Measurements from ENCODE around the gene PERCC1.

The PERCC1 gene

DNA sequence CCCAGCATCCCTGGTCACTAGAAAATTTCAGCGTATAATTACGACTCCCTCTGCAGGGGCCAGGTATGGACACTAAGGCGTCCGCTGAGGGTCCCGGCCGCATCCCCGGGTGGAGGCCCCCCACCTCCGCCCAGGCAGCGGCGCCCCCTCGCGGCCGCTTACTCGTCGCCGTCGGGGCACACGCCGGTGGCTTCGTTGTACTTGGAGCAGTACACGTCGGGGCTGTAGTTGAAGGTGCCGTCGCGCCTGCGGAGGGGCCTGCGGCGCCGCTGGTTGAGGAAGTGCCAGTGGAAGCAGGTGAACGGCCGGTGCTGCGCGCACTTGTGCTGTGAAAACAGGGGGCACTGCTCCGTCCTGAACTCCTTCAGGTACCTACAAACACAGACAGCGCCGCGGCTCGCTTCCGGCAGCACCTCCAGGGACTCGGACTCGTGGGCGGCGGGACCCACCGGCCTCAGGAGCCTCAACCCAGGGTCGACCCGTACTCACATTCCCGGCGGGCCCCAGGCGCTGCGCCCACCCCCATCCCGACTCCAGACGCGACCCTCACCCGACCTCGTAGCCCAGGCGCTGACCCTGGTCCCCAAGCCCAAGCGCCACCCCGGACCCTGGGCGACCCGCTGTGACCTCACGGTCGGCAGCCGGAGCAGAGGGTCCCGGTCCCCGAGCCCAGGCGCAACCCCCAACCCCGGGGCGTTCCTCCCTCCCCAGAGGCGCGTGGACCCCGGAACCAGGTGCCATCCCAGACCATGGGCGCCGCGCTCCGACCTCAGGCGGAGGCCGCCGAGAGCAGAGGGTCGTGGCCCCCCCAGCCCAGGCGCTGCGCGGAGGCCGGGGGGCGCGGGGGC lies 17.0 kb upstream of the PERCC1 start:
- Histone ChIP-seq H3K27ac (ENCODE audit: low read depth, low read length) (peak overlapping the region; percentile 43), H3K9ac (ENCODE audit: low read length) (peak overlapping the region; percentile 86)

DNA sequence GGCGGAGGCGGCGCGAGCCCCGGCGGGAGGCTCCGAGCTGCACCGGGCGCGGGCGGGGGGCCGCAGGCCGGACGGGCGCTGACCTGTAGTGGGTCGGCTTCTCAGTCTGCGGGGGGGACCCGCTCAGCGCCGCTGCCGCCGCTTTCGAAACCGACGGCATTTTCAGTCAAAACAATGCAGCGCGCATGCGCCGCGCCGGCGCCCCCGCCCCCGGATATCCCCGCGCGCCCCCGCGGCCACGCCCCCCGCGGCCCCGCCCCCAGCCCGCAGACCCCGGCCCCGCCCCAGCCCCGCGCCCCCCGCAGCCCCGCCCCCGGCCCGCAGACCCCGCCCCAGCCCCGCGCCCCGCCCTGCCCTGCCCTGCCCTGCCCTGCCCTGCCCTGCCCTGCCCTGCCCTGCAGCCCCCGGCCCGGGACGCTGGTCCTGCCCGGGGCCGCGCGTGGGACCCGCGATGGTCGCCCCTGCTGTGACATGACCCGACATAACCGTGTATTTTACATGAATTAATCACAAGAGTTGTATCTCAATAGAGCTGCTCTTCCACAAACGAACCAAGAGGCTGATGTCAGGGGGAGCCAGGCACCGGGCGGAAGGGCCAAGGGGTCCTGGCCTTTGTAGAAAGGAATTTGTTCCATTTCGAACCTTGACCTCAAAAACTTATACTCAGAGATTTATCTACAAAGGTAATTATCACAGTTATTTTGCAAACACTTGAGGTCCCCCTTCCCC lies 16.2 kb upstream of the PERCC1 start, which contains the start of gene UNKL:
Gene UNKL, minus strand, starts transcription at position 173 of the 729 bp plus-strand sequence. Its CDS starts 13 bp downstream, at position 160.
- Histone ChIP-seq H4K20me1 (ENCODE audit: low read depth, low read length) (no peaks in the 10 kb centered on the region), H3K36me3 (ENCODE audit: low read length) (no peaks in the 10 kb centered on the region), H3K9ac (ENCODE audit: low read length) (peak within 1 kb of the TSS; percentile 86), H3K4me3 (ENCODE audit: insufficient read depth, low read length, poor library complexity, severe bottlenecking) (peak within 1 kb of the TSS; percentile 80), H3K27me3 (ENCODE audit: low read length) (no peaks in the 10 kb centered on the region), H3F3A (ENCODE audit: insufficient read depth) (peaks cover 19% of the 10 kb centered on the region), H3K9me3 (ENCODE audit: insufficient read depth, low read length) (no peaks in the 10 kb centered on the region), H3K27ac (ENCODE audit: low read depth, low read length) (peak within 1 kb of the TSS; percentile 43), H3K79me2 (ENCODE audit: insufficient read depth, low read length) (peaks cover 15% of the 10 kb centered on the region), H2AFZ (ENCODE audit: low read depth, low read length, severe bottlenecking) (peak within 1 kb of the TSS; percentile 65), H3K9me2 (replicated peaks; ENCODE audit: insufficient read depth, low read length) (no peaks in the 10 kb centered on the region), H3K4me2 (ENCODE audit: low read depth, low read length, poor library complexity, severe bottlenecking) (peak within 1 kb of the TSS; percentile 66)
- no peak for TF ChIP-seq EZH2phosphoT487 (conservative IDR thresholded peaks at IDR 0.05; ENCODE audit: low read length)
- TF ChIP-seq, protein P1, sequence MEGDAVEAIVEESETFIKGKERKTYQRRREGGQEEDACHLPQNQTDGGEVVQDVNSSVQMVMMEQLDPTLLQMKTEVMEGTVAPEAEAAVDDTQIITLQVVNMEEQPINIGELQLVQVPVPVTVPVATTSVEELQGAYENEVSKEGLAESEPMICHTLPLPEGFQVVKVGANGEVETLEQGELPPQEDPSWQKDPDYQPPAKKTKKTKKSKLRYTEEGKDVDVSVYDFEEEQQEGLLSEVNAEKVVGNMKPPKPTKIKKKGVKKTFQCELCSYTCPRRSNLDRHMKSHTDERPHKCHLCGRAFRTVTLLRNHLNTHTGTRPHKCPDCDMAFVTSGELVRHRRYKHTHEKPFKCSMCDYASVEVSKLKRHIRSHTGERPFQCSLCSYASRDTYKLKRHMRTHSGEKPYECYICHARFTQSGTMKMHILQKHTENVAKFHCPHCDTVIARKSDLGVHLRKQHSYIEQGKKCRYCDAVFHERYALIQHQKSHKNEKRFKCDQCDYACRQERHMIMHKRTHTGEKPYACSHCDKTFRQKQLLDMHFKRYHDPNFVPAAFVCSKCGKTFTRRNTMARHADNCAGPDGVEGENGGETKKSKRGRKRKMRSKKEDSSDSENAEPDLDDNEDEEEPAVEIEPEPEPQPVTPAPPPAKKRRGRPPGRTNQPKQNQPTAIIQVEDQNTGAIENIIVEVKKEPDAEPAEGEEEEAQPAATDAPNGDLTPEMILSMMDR (IDR thresholded peaks at IDR 0.05; ENCODE audit: insufficient read depth, low read length, poor library complexity, severe bottlenecking) = no peak

More for the DNA sequence above, 17.0 kb upstream of the PERCC1 start:
- no peak for TF ChIP-seq EZH2phosphoT487 (conservative IDR thresholded peaks at IDR 0.05; ENCODE audit: low read length)
- TF ChIP-seq, protein P1 (IDR thresholded peaks at IDR 0.05; ENCODE audit: insufficient read depth, low read length, poor library complexity, severe bottlenecking) = peak; percentile 46
- Histone ChIP-seq H3K79me2 (ENCODE audit: insufficient read depth, low read length) (0 out of 2 replicates have a peak, but pooled peaks cover 7% of the 10 kb centered on the region), H3K9me3 (ENCODE audit: insufficient read depth, low read length) (no peaks in the 10 kb centered on the region), H4K20me1 (ENCODE audit: low read depth, low read length) (no peaks in the 10 kb centered on the region), H3K36me3 (ENCODE audit: low read length) (no peaks in the 10 kb centered on the region), H3K4me3 (ENCODE audit: insufficient read depth, low read length, poor library complexity, severe bottlenecking) (peak overlapping the region; percentile 80), H3K27me3 (ENCODE audit: low read length) (no peaks in the 10 kb centered on the region), H2AFZ (ENCODE audit: low read depth, low read length, severe bottlenecking) (peak overlapping the region; percentile 65), H3F3A (ENCODE audit: insufficient read depth) (peaks cover 19% of the 10 kb centered on the region), H3K9me2 (replicated peaks; ENCODE audit: insufficient read depth, low read length) (no peaks in the 10 kb centered on the region), H3K4me2 (ENCODE audit: low read depth, low read length, poor library complexity, severe bottlenecking) (peak overlapping the region; percentile 66)

DNA sequence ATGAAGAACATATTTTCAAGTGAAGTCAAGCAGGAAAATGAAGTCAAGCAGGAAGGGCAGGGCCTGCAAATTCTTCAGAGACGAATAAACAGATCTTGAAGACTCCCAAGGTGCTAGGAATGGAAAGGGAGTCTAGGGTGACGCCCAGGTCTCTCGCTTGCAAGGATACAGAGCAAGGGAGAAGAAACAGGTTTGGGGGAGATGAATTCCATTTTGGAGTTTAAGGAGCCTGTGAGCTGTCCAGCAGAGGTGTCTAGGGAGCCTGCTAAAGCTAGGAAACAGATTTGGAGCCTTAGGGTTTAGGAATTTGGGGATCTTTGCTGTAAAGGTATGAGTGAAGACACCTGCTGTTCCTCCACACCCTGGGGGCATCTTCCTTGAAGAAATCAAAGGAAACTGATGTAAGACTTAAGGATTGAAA lies 14.3 kb upstream of the PERCC1 start:
- Histone ChIP-seq H3K4me3 (ENCODE audit: insufficient read depth, low read length, poor library complexity, severe bottlenecking) (no peak overlapping the region), H4K20me1 (ENCODE audit: low read depth, low read length) (no peaks in the 10 kb centered on the region), H3K9ac (ENCODE audit: low read length) (no peak overlapping the region), H3K36me3 (ENCODE audit: low read length) (no peaks in the 10 kb centered on the region), H3K27ac (ENCODE audit: low read depth, low read length) (no peak overlapping the region), H3K79me2 (ENCODE audit: insufficient read depth, low read length) (peaks cover 23% of the 10 kb centered on the region), H3F3A (ENCODE audit: insufficient read depth) (peaks cover 19% of the 10 kb centered on the region), H3K9me2 (replicated peaks; ENCODE audit: insufficient read depth, low read length) (no peaks in the 10 kb centered on the region), H3K27me3 (ENCODE audit: low read length) (no peaks in the 10 kb centered on the region), H2AFZ (ENCODE audit: low read depth, low read length, severe bottlenecking) (no peak overlapping the region), H3K9me3 (ENCODE audit: insufficient read depth, low read length) (no peaks in the 10 kb centered on the region), H3K4me2 (ENCODE audit: low read depth, low read length, poor library complexity, severe bottlenecking) (no peak overlapping the region)
- TF ChIP-seq, protein P1 (IDR thresholded peaks at IDR 0.05; ENCODE audit: insufficient read depth, low read length, poor library complexity, severe bottlenecking) = no peak
- no peak for TF ChIP-seq EZH2phosphoT487 (conservative IDR thresholded peaks at IDR 0.05; ENCODE audit: low read length)

Data from SU-DHL-6 (cell line).